Measurements from ENCODE around the gene CFAP46. TPM values are rescaled to one million over a fixed set of nuclear protein-coding genes. Genes with fewer than 3 reads are reported as not detected.

The CFAP46 gene
- total and polyA plus RNA-seq, 10 of the 15 experiments (the other 5 are each of a cell fraction or from before 2014, with no cell fraction given) = 0.01 to 0.18 (median 0.03) TPM; not detected in 7

GRCh38 chr10:132986576-132986975 lies 44.2 kb upstream of the CFAP46 start:
- Histone ChIP-seq H3K27ac (ENCODE audit: control insufficient read depth, insufficient read depth) (no peak overlapping the region), H3K79me2 (ENCODE audit: control insufficient read depth, insufficient read depth, low read length) (no peaks in the 10 kb centered on the region), H3K4me3 (no peak overlapping the region), H3K27me3 (replicated peaks in 1 of 2; ENCODE audit: control insufficient read depth in 2 of 2, insufficient read depth in 2 of 2, low read length in 1 of 2) (no peaks in the 10 kb centered on the region), H4K20me1 (ENCODE audit: control insufficient read depth, insufficient read depth) (no peaks in the 10 kb centered on the region), H3K4me2 (ENCODE audit: control insufficient read depth, insufficient read depth) (no peak overlapping the region), H2AFZ (ENCODE audit: control insufficient read depth, low read depth, low read length) (no peak overlapping the region), H3K4me1 (ENCODE audit: control insufficient read depth, insufficient read depth, low read length) (no peaks in the 10 kb centered on the region), H3K36me3 (ENCODE audit: control insufficient read depth in 2 of 2, insufficient read depth in 2 of 2, low read length in 1 of 2) (no peaks in the 10 kb centered on the region), H3K9me3 (replicated peaks; ENCODE audit: control insufficient read depth, insufficient read depth, low read length) (no peaks in the 10 kb centered on the region; the same call in 2 of the 3 replicates), H3K9ac (ENCODE audit: control insufficient read depth, insufficient read depth, low read length) (no peak overlapping the region)
- 49% methylated on average over 8 of the region's 8 CpGs for WGBS (ENCODE audit: insufficient coverage, insufficient replicate concordance, low lambda C conversion rate, missing lambda C conversion rate)
- no peak for DNase-seq (ENCODE audit: low read depth, low spot score)
- BruUV-seq (replicated peaks) = no TSS peak
- in situ Hi-C loops (cut with MboI) (no loop called here), intact Hi-C loops (cut with micrococcal nuclease; ENCODE audit: unreplicated experiment) (no loop called here)
- ChIA-PET POLR2A (no interaction called here), SMC1A (ENCODE audit: uncharacterized antibody, unreplicated experiment) (no interaction called here), CTCF (no interaction called here), RAD21 (ENCODE audit: unreplicated experiment) (no interaction called here)
- TF ChIP-seq ZNF207 (IDR thresholded peaks at IDR 0.05; ENCODE audit: borderline replicate concordance) = no peak
- TF ChIP-seq CEBPZ (IDR thresholded peaks at IDR 0.05; ENCODE audit: low read depth, low read length) = no peak
- FAIRE-seq = no peak
- ATAC-seq = no peak

- 15% methylated on average over 8 of the region's 8 CpGs for WGBS (ENCODE audit: insufficient coverage, insufficient replicate concordance, low lambda C conversion rate, missing lambda C conversion rate)
- ATAC-seq = no peak
- ChIA-PET RAD21 (ENCODE audit: unreplicated experiment) (no interaction called here), POLR2A (no interaction called here), CTCF (no interaction called here), SMC1A (ENCODE audit: uncharacterized antibody, unreplicated experiment) (no interaction called here)
- intact Hi-C loops (cut with micrococcal nuclease; ENCODE audit: unreplicated experiment) = no loop called here
- H3K4me3 ChIP-seq = no peak overlapping the region
- H3K4me1 ChIP-seq (ENCODE audit: control insufficient read depth, insufficient read depth, low read length) = no peaks in the 10 kb centered on the region
- no peak overlapping the region for H3K4me2 ChIP-seq (ENCODE audit: control insufficient read depth, insufficient read depth)
- H3K9me3 ChIP-seq (replicated peaks; ENCODE audit: control insufficient read depth, insufficient read depth, low read length) = no peaks in the 10 kb centered on the region; the same call in 2 of the 3 replicates
- no peaks in the 10 kb centered on the region for H4K20me1 ChIP-seq (ENCODE audit: control insufficient read depth, insufficient read depth)
- no peaks in the 10 kb centered on the region for H3K27me3 ChIP-seq (replicated peaks in 1 of 2; ENCODE audit: control insufficient read depth in 2 of 2, insufficient read depth in 2 of 2, low read length in 1 of 2)
- no peak overlapping the region for H2AFZ ChIP-seq (ENCODE audit: control insufficient read depth, low read depth, low read length)
- no peak overlapping the region for H3K9ac ChIP-seq (ENCODE audit: control insufficient read depth, insufficient read depth, low read length)
- in situ Hi-C loops (cut with MboI) = no loop called here
- no peak for DNase-seq (ENCODE audit: low read depth, low spot score)
- no TSS peak for BruUV-seq (replicated peaks)
- H3K27ac ChIP-seq (ENCODE audit: control insufficient read depth, insufficient read depth) = no peak overlapping the region
- H3K79me2 ChIP-seq (ENCODE audit: control insufficient read depth, insufficient read depth, low read length) = no peaks in the 10 kb centered on the region
- H3K36me3 ChIP-seq (ENCODE audit: control insufficient read depth in 2 of 2, insufficient read depth in 2 of 2, low read length in 1 of 2) = no peaks in the 10 kb centered on the region
- no peak for TF ChIP-seq ZZZ3 (IDR thresholded peaks at IDR 0.05; ENCODE audit: control insufficient read depth, insufficient read length, low read depth)
- TF ChIP-seq SPI1 (IDR thresholded peaks at IDR 0.05; ENCODE audit: borderline replicate concordance, insufficient read depth, low read depth, low read length) = no peak
- no peak for TF ChIP-seq MYB (IDR thresholded peaks at IDR 0.05; ENCODE audit: borderline replicate concordance, low read depth, low read length)
- no peak for TF ChIP-seq MTA3 (IDR thresholded peaks at IDR 0.05; ENCODE audit: borderline replicate concordance, low read length)
- no peak for TF ChIP-seq ZSCAN29 (IDR thresholded peaks at IDR 0.05)
- TF ChIP-seq NR2F1 (conservative IDR thresholded peaks at IDR 0.05) = no peak
- no peak for TF ChIP-seq CEBPB (IDR thresholded peaks at IDR 0.05; ENCODE audit: borderline replicate concordance in 1 of 2, low read depth in 2 of 2, low read length in 2 of 2)
- TF ChIP-seq NFIC (IDR thresholded peaks at IDR 0.05; ENCODE audit: low read depth, low read length) = no peak
- no peak for TF ChIP-seq ZNF217 (IDR thresholded peaks at IDR 0.05)
- no peak for TF ChIP-seq TARDBP (IDR thresholded peaks at IDR 0.05; ENCODE audit: borderline replicate concordance)
- no peak for TF ChIP-seq EED (IDR thresholded peaks at IDR 0.05; ENCODE audit: low read depth)
- TF ChIP-seq EZH2 (IDR thresholded peaks at IDR 0.05; ENCODE audit: borderline replicate concordance, control insufficient read depth, low read depth, low read length) = no peak
- TF ChIP-seq POLR2AphosphoS2 (IDR thresholded peaks at IDR 0.05; ENCODE audit: low read depth, low read length) = no peak
- FAIRE-seq = no peak
Observed at GRCh38 chr10:132986076-132986475, 43.7 kb upstream of the CFAP46 start.
